SK-N-SH (cell line): ENCODE measurements around the gene MACROD1.

Experiments used
- CHD2 ChIP-seq: fragments of 150-350 bp; IDR thresholded peaks from 2 replicates; pipeline ENCODE4 v1.6.1; 2018; ENCODE audit warnings: low read length; ENCODE audit not compliant: partially characterized antibody
- ELF1 ChIP-seq: IDR thresholded peaks from 2 replicates; pipeline ENCODE4 v1.4.0; 2012
- EP300 ChIP-seq, 2 experiments: IDR thresholded peaks; 2 replicates each; pipeline versions ENCODE4 v1.4.0 to v1.6.1; 2012; ENCODE audit warnings: borderline replicate concordance in 1 of 2, low read depth in 1 of 2, low read length in 1 of 2
- FOXJ3 ChIP-seq: sonication (generic); formaldehyde crosslinking; IDR thresholded peaks from 2 replicates; pipeline ENCODE4 v1.5.1; 2020; ENCODE audit warnings: mild to moderate bottlenecking, missing genetic modification reagents
- TAF1 ChIP-seq: IDR thresholded peaks from 2 replicates; pipeline ENCODE4 v1.6.1; 2012; ENCODE audit warnings: low read depth, mild to moderate bottlenecking, low read length, moderate library complexity, borderline replicate concordance
- TCF12 ChIP-seq: IDR thresholded peaks from 2 replicates; pipeline ENCODE4 v1.4.0; 2012
- YY1 ChIP-seq: IDR thresholded peaks from 2 replicates; pipeline ENCODE4 v1.4.0; 2012; ENCODE audit warnings: low read depth, mild to moderate bottlenecking
- TF ChIP-seq, protein P1 (sequence below): fragments of 150-350 bp; IDR thresholded peaks from 2 replicates; pipeline ENCODE4 v1.6.1; 2017; ENCODE audit warnings: antibody characterized with exemption, low read length, low read depth, borderline replicate concordance
- TF ChIP-seq, protein P2 (sequence below): fragments of 200-600 bp; sonication (generic); IDR thresholded peaks from 2 replicates; pipeline ENCODE4 v1.6.1; 2017; ENCODE audit warnings: antibody characterized with exemption, mild to moderate bottlenecking, moderate library complexity
- TF ChIP-seq, protein P3 (sequence below): IDR thresholded peaks from 2 replicates; pipeline ENCODE4 v1.4.0; 2012; ENCODE audit warnings: low read depth, borderline replicate concordance
- TF ChIP-seq, protein P4 (sequence below): IDR thresholded peaks from 2 replicates; pipeline ENCODE4 v1.4.0; 2012; ENCODE audit warnings: low read depth, borderline replicate concordance

DNA sequence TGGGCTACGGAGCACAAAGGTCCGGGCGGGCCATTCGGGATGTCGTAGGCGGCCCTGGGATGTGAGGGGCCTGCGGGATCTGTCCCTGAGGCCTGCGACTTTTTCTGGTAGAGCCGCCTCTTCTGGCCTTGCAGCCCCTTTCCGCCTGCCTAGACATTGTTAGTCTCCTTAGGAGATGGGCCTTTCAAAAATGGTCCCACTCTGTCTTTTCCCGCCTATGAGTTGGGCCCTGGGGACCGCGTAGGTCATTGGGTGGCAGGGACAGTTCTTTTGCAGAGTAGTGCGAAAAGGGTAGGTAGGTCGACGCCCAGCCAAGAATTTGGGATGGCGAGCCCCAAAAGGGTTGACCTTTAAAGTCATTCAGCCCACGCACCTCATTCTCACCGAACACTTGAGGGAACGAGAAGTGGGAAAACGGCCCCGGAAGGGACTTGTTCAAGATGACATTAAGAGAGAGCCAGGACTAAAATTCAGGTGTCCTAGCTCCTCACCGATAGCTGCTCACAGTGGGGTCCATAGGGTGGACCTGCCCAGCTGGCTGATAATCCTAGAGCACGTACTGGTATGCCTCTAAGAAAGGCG lies 178.9 kb downstream of the MACROD1 start:
- TF ChIP-seq, protein P1, sequence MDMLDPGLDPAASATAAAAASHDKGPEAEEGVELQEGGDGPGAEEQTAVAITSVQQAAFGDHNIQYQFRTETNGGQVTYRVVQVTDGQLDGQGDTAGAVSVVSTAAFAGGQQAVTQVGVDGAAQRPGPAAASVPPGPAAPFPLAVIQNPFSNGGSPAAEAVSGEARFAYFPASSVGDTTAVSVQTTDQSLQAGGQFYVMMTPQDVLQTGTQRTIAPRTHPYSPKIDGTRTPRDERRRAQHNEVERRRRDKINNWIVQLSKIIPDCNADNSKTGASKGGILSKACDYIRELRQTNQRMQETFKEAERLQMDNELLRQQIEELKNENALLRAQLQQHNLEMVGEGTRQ, result no peak
- TF ChIP-seq, protein P2, sequence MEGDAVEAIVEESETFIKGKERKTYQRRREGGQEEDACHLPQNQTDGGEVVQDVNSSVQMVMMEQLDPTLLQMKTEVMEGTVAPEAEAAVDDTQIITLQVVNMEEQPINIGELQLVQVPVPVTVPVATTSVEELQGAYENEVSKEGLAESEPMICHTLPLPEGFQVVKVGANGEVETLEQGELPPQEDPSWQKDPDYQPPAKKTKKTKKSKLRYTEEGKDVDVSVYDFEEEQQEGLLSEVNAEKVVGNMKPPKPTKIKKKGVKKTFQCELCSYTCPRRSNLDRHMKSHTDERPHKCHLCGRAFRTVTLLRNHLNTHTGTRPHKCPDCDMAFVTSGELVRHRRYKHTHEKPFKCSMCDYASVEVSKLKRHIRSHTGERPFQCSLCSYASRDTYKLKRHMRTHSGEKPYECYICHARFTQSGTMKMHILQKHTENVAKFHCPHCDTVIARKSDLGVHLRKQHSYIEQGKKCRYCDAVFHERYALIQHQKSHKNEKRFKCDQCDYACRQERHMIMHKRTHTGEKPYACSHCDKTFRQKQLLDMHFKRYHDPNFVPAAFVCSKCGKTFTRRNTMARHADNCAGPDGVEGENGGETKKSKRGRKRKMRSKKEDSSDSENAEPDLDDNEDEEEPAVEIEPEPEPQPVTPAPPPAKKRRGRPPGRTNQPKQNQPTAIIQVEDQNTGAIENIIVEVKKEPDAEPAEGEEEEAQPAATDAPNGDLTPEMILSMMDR, result no peak
- TF ChIP-seq, protein P3, sequence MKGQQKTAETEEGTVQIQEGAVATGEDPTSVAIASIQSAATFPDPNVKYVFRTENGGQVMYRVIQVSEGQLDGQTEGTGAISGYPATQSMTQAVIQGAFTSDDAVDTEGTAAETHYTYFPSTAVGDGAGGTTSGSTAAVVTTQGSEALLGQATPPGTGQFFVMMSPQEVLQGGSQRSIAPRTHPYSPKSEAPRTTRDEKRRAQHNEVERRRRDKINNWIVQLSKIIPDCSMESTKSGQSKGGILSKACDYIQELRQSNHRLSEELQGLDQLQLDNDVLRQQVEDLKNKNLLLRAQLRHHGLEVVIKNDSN, result no peak
- TF ChIP-seq EP300 (IDR thresholded peaks at IDR 0.05; ENCODE audit: borderline replicate concordance in 1 of 2, low read depth in 1 of 2, low read length in 1 of 2) (no peak), TAF1 (no peak), ELF1 (no peak), TCF12 (no peak), CHD2 (no peak), YY1 (no peak), FOXJ3 (no peak)
- TF ChIP-seq, protein P4, sequence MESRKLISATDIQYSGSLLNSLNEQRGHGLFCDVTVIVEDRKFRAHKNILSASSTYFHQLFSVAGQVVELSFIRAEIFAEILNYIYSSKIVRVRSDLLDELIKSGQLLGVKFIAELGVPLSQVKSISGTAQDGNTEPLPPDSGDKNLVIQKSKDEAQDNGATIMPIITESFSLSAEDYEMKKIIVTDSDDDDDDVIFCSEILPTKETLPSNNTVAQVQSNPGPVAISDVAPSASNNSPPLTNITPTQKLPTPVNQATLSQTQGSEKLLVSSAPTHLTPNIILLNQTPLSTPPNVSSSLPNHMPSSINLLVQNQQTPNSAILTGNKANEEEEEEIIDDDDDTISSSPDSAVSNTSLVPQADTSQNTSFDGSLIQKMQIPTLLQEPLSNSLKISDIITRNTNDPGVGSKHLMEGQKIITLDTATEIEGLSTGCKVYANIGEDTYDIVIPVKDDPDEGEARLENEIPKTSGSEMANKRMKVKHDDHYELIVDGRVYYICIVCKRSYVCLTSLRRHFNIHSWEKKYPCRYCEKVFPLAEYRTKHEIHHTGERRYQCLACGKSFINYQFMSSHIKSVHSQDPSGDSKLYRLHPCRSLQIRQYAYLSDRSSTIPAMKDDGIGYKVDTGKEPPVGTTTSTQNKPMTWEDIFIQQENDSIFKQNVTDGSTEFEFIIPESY, result no peak
